Thymus (tissue), 11 donors: ENCODE data around the gene CCL8. TPM values are rescaled to one million over a fixed set of nuclear protein-coding genes. Genes with fewer than 3 reads are reported as not detected.

Source experiments
- DNase-seq, 9 donors: peaks; one replicate each; pipeline ENCODE4 v3.0.0-alpha.2; 2013; ENCODE audit warnings: low spot score in 9 of 9, low read depth in 6 of 9, missing footprints in 1 of 9
- H3K27ac ChIP-seq, 2 donors: one replicate each; pipeline ENCODE4 v1.5.1; 2013; ENCODE audit warnings: control low read depth in 1 of 2, low read depth in 1 of 2, low read length in 1 of 2, mild to moderate bottlenecking in 1 of 2, moderate library complexity in 1 of 2
- H3K27me3 ChIP-seq, 2 donors: one replicate each; pipeline ENCODE4 v1.5.1; 2013; ENCODE audit warnings: low read length in 1 of 2; ENCODE audit not compliant: control insufficient read depth in 2 of 2, insufficient read depth in 1 of 2
- H3K36me3 ChIP-seq, 2 donors: one replicate each; pipeline ENCODE4 v1.5.1; 2013; ENCODE audit warnings: low read length in 1 of 2, mild to moderate bottlenecking in 1 of 2, moderate library complexity in 1 of 2; ENCODE audit not compliant: control insufficient read depth in 2 of 2, insufficient read depth in 2 of 2
- H3K4me1 ChIP-seq, 2 donors: one replicate each; pipeline ENCODE4 v1.5.1; 2013; ENCODE audit warnings: low read length in 2 of 2; ENCODE audit not compliant: control insufficient read depth in 2 of 2, insufficient read depth in 2 of 2
- H3K4me3 ChIP-seq, 2 donors: one replicate each; pipeline ENCODE4 v1.5.1; 2013; ENCODE audit warnings: low read length in 2 of 2, control low read depth in 1 of 2, mild to moderate bottlenecking in 1 of 2
- H3K9me3 ChIP-seq, 2 donors: one replicate each; pipeline ENCODE4 v1.5.1; 2013; ENCODE audit warnings: low read length in 1 of 2, mild to moderate bottlenecking in 1 of 2; ENCODE audit not compliant: control insufficient read depth in 2 of 2, insufficient read depth in 1 of 2
- WGBS: extraction: QIAGEN DNeasy Blood & Tissue Kit; methylation state at CpG from one replicate; pipeline ENCODE4 v1.1.7; 2013; 5-methylcytosine and 5-hydroxymethylcytosine counted together
- polyA plus RNA-seq: library from polyadenylated mRNA; stranded (reverse); fragments of 200-250 nt; gene quantifications from one replicate; pipeline ENCODE4 v1.2.3, GENCODE V29; 2013
- total RNA-seq: library from RNA; stranded (reverse); fragments of 120-200 nt; gene quantifications from one replicate; pipeline ENCODE4 v1.2.4, GENCODE V29; 2013
- donor health status: healthy.

Gene CCL8
- total and polyA plus RNA-seq, 2 donors = 1.4 to 2.9 TPM

- Histone ChIP-seq H3K4me3 (no peak overlapping the region), H3K36me3 (no peaks in the 10 kb centered on the region), H3K27me3 (no peaks in the 10 kb centered on the region), H3K27ac (no peak overlapping the region), H3K9me3 (no peaks in the 10 kb centered on the region), H3K4me1 (peaks cover 9 to 22% of the 10 kb centered on the region in 2 donors)
- no peak for DNase-seq
- 93% methylated on average over 3 of the region's 3 CpGs for WGBS
Observed at GRCh38 chr17:34358631-34359030, 39.4 kb downstream of the CCL8 start.

- H3K36me3 ChIP-seq = no peaks in the 10 kb centered on the region
- H3K9me3 ChIP-seq = no peaks in the 10 kb centered on the region
- 50% methylated on average over 11 of the region's 11 CpGs for WGBS
- H3K4me1 ChIP-seq = peaks cover 18 to 41% of the 10 kb centered on the region in 2 donors
- H3K4me3 ChIP-seq = no peak overlapping the region
- H3K27ac ChIP-seq = peak overlapping the region; percentile 10 to 65
- H3K27me3 ChIP-seq = no peaks in the 10 kb centered on the region
- DNase-seq = peak in 4 of 9 donors; percentile 51 to 80 (median 53)
Observed at GRCh38 chr17:34360601-34361270, 41.5 kb downstream of the CCL8 start.

GRCh38 chr17:34361478-34362061, 42.3 kb downstream of the CCL8 start:
- H3K36me3 ChIP-seq = no peaks in the 10 kb centered on the region
- no peak overlapping the region for H3K4me3 ChIP-seq
- no peak overlapping the region for H3K27ac ChIP-seq
- DNase-seq = peak; percentile 70 to 95 (median 87)
- no peaks in the 10 kb centered on the region for H3K9me3 ChIP-seq
- 37% methylated on average over 8 of the region's 8 CpGs for WGBS
- no peaks in the 10 kb centered on the region for H3K27me3 ChIP-seq
- H3K4me1 ChIP-seq = peaks cover 26 to 49% of the 10 kb centered on the region in 2 donors

- H3K4me1 ChIP-seq = peaks cover 36 to 65% of the 10 kb centered on the region in 2 donors
- H3K27me3 ChIP-seq = no peaks in the 10 kb centered on the region
- H3K9me3 ChIP-seq = no peaks in the 10 kb centered on the region
- DNase-seq = no peak
- WGBS = 64% methylated on average over 5 of the region's 5 CpGs
- no peaks in the 10 kb centered on the region for H3K36me3 ChIP-seq
- no peak within 1 kb of the TSS for H3K27ac ChIP-seq
- no peak within 1 kb of the TSS for H3K4me3 ChIP-seq
Observed at GRCh38 chr17:34363183-34363661, 44.0 kb downstream of the CCL8 start, which contains the start of gene CCL1. TSS of gene CCL1 (minus strand) at chr17:34363233. CDS start at chr17:34363161, 72 bp downstream.

GRCh38 chr17:34364751-34365150, 45.5 kb downstream of the CCL8 start:
- Histone ChIP-seq H3K4me1 (peaks cover 36 to 72% of the 10 kb centered on the region in 2 donors), H3K4me3 (no peak overlapping the region), H3K27ac (peak overlapping the region; percentile 53 to 80), H3K27me3 (no peaks in the 10 kb centered on the region), H3K9me3 (no peaks in the 10 kb centered on the region), H3K36me3 (no peaks in the 10 kb centered on the region)
- peak in 1 of 9 donors; percentile 56 for DNase-seq
- WGBS = 15% methylated on average over 2 of the region's 2 CpGs

GRCh38 chr17:34365340-34365739, 46.1 kb downstream of the CCL8 start:
- 6% methylated on average over 2 of the region's 2 CpGs for WGBS
- H3K36me3 ChIP-seq = no peaks in the 10 kb centered on the region
- peaks cover 35 to 74% of the 10 kb centered on the region in 2 donors for H3K4me1 ChIP-seq
- H3K27me3 ChIP-seq = no peaks in the 10 kb centered on the region
- peak overlapping the region in 1 of 2 donors; percentile 80 for H3K27ac ChIP-seq
- H3K9me3 ChIP-seq = no peaks in the 10 kb centered on the region
- peak in 4 of 9 donors; percentile 57 to 83 (median 60) for DNase-seq
- H3K4me3 ChIP-seq = no peak overlapping the region

- H3K9me3 ChIP-seq = no peaks in the 10 kb centered on the region
- WGBS = 4% methylated on average over 1 of the region's 1 CpG
- H3K4me3 ChIP-seq = no peak overlapping the region
- no peaks in the 10 kb centered on the region for H3K36me3 ChIP-seq
- H3K27ac ChIP-seq = peak overlapping the region; percentile 64 to 80
- peak in 1 of 9 donors; percentile 29 for DNase-seq
- H3K4me1 ChIP-seq = peaks cover 37 to 74% of the 10 kb centered on the region in 2 donors
- H3K27me3 ChIP-seq = no peaks in the 10 kb centered on the region
Observed at GRCh38 chr17:34366010-34366409, 46.8 kb downstream of the CCL8 start.

GRCh38 chr17:34366529-34367107, 47.4 kb downstream of the CCL8 start:
- no peaks in the 10 kb centered on the region for H3K36me3 ChIP-seq
- H3K27ac ChIP-seq = peak overlapping the region in 1 of 2 donors; percentile 56
- H3K4me1 ChIP-seq = peaks cover 43 to 74% of the 10 kb centered on the region in 2 donors
- peak in 1 of 9 donors; percentile 28 for DNase-seq
- no peaks in the 10 kb centered on the region for H3K9me3 ChIP-seq
- 84% methylated on average over 4 of the region's 4 CpGs for WGBS
- no peaks in the 10 kb centered on the region for H3K27me3 ChIP-seq
- H3K4me3 ChIP-seq = no peak overlapping the region
